Tibial nerve (tissue), 4 donors: ENCODE measurements around the gene VTI1A. TPM values are rescaled to one million over a fixed set of nuclear protein-coding genes. Genes with fewer than 3 reads are reported as not detected.
A peak's percentile ranks its signal among the peaks of the same experiment; 100 is the strongest.

Source experiments
- DNase-seq, 2 donors: peaks; one replicate each; pipeline ENCODE4 v3.0.0-alpha.2; 2019; ENCODE audit warnings: low spot score in 2 of 2
- H3K27ac ChIP-seq, 4 donors: fragments of 200-600 bp; sonication (generic) in 3 of 4; one replicate each; pipeline ENCODE4 v1.5.1; 2017 to 2019; ENCODE audit warnings: mild to moderate bottlenecking in 1 of 4
- H3K27me3 ChIP-seq, 2 donors: fragments of 200-600 bp; sonication (generic) in 1 of 2; one replicate each; pipeline versions ENCODE4 v1.5.1 to v1.6.0; 2017 to 2019
- H3K36me3 ChIP-seq, 3 donors: fragments of 200-600 bp; sonication (generic); one replicate each; pipeline ENCODE4 v1.5.1; 2018 to 2019
- H3K4me1 ChIP-seq, 4 donors: fragments of 200-600 bp; sonication (generic) in 3 of 4; one replicate each; pipeline ENCODE4 v1.5.1; 2017 to 2019
- H3K4me3 ChIP-seq, 4 donors: fragments of 200-600 bp; sonication (generic) in 3 of 4; one replicate each; pipeline ENCODE4 v1.5.1; 2017 to 2019; ENCODE audit warnings: mild to moderate bottlenecking in 1 of 4, moderate library complexity in 1 of 4
- H3K9me3 ChIP-seq, 4 donors: fragments of 200-600 bp; sonication (generic) in 3 of 4; one replicate each; pipeline ENCODE4 v1.5.1; 2017 to 2019
- CTCF ChIP-seq, 5 experiments: fragments of 200-600 bp in 3 of 5; fragments of 450-650 bp in 2 of 5; sonication (generic) in 3 of 5; IDR thresholded peaks; one replicate each; pipeline ENCODE4 v1.5.1; 2016 to 2019; ENCODE audit warnings: antibody characterized with exemption in 5 of 5, mild to moderate bottlenecking in 3 of 5, moderate library complexity in 2 of 5
- EP300 ChIP-seq, 2 donors: sonication (generic); formaldehyde crosslinking; IDR thresholded peaks; one replicate each; pipeline ENCODE4 v1.6.1; 2017; ENCODE audit warnings: antibody characterized with exemption in 2 of 2, mild to moderate bottlenecking in 1 of 2
- POLR2A ChIP-seq, 2 donors: fragments of 450-650 bp; IDR thresholded peaks; one replicate each; pipeline ENCODE4 v1.6.1; 2017; ENCODE audit warnings: antibody characterized with exemption in 2 of 2, mild to moderate bottlenecking in 2 of 2, moderate library complexity in 2 of 2
- WGBS, 2 donors: methylation state at CpG; one replicate each; pipeline ENCODE4 v1.1.5; 2018; 5-methylcytosine and 5-hydroxymethylcytosine counted together
- total RNA-seq, 4 donors: library from RNA; depleted of rRNA; stranded (reverse); fragments of >200 nt; gene quantifications; one replicate each; pipeline ENCODE4 v1.1.0, GENCODE V29; 2016

Gene VTI1A
- total RNA-seq, 4 donors from 2014 or later: 96.5 to 253 (median 127) TPM

- DNase-seq: no peak
- Histone ChIP-seq H3K36me3 (no peaks in the 10 kb centered on the region), H3K9me3 (no peaks in the 10 kb centered on the region), H3K4me1 (no peaks in the 10 kb centered on the region), H3K27me3 (no peaks in the 10 kb centered on the region), H3K27ac (no peak overlapping the region), H3K4me3 (no peak overlapping the region)
- TF ChIP-seq EP300 (IDR thresholded peaks at IDR 0.05) (no peak), CTCF (IDR thresholded peaks at IDR 0.05) (no peak), POLR2A (IDR thresholded peaks at IDR 0.05) (no peak)
- 79 to 82% methylated on average over 3 of the region's 3 CpGs for WGBS, 2 donors
Observed at GRCh38 chr10:112525200-112525599, 78.2 kb downstream of the VTI1A start.

- 88 to 93% methylated on average over 3 of the region's 3 CpGs for WGBS, 2 donors
- TF ChIP-seq EP300 (IDR thresholded peaks at IDR 0.05): no peak
- no peak for TF ChIP-seq CTCF (IDR thresholded peaks at IDR 0.05)
- TF ChIP-seq POLR2A (IDR thresholded peaks at IDR 0.05): no peak
- no peak for DNase-seq
Observed at GRCh38 chr10:112526139-112526538, 79.1 kb downstream of the VTI1A start.

GRCh38 chr10:112526906-112527305, 79.9 kb downstream of the VTI1A start:
- TF ChIP-seq POLR2A (IDR thresholded peaks at IDR 0.05) (no peak), CTCF (IDR thresholded peaks at IDR 0.05) (peak in 1 of 5 experiments; percentile 5)
- no peaks in the 10 kb centered on the region for H3K9me3 ChIP-seq

More at GRCh38 chr10:112526139-112526538, 79.1 kb downstream of the VTI1A start:
- Histone ChIP-seq H3K9me3 (no peaks in the 10 kb centered on the region), H3K4me1 (no peaks in the 10 kb centered on the region), H3K4me3 (no peak overlapping the region), H3K27me3 (no peaks in the 10 kb centered on the region), H3K27ac (no peak overlapping the region), H3K36me3 (no peaks in the 10 kb centered on the region)

GRCh38 chr10:112528235-112528634, 81.2 kb downstream of the VTI1A start:
- no peaks in the 10 kb centered on the region for H3K9me3 ChIP-seq
- H3K27me3 ChIP-seq: no peaks in the 10 kb centered on the region
- no peaks in the 10 kb centered on the region for H3K4me1 ChIP-seq
- H3K4me3 ChIP-seq: no peak overlapping the region
- TF ChIP-seq CTCF (IDR thresholded peaks at IDR 0.05): no peak
- no peak for TF ChIP-seq EP300 (IDR thresholded peaks at IDR 0.05)
- TF ChIP-seq POLR2A (IDR thresholded peaks at IDR 0.05): no peak
- H3K27ac ChIP-seq: no peak overlapping the region
- 69 to 89% methylated on average over 1 of the region's 1 CpG for WGBS, 2 donors
- no peaks in the 10 kb centered on the region for H3K36me3 ChIP-seq
- no peak for DNase-seq

More at GRCh38 chr10:112526906-112527305, 79.9 kb downstream of the VTI1A start:
- Histone ChIP-seq H3K27me3 (no peaks in the 10 kb centered on the region), H3K36me3 (no peaks in the 10 kb centered on the region), H3K4me1 (no peaks in the 10 kb centered on the region), H3K27ac (no peak overlapping the region), H3K4me3 (peak overlapping the region in 1 of 4 donors; percentile 25)
- 44 to 59% methylated on average over 10 of the region's 10 CpGs for WGBS, 2 donors
- no peak for DNase-seq

- H3K4me3 ChIP-seq: peak overlapping the region in 2 of 4 donors; percentile 14 to 19
- WGBS, 2 donors: 66 to 75% methylated on average over 6 of the region's 6 CpGs
Observed at GRCh38 chr10:112531421-112531820, 84.4 kb downstream of the VTI1A start.

More at GRCh38 chr10:112531421-112531820, 84.4 kb downstream of the VTI1A start:
- H3K27me3 ChIP-seq: no peaks in the 10 kb centered on the region
- H3K36me3 ChIP-seq: no peaks in the 10 kb centered on the region
- peak overlapping the region in 1 of 4 donors; percentile 32 for H3K27ac ChIP-seq
- peaks cover 0 to 11% (median 0%) of the 10 kb centered on the region in 4 donors for H3K4me1 ChIP-seq
- no peak for TF ChIP-seq EP300 (IDR thresholded peaks at IDR 0.05)
- no peak for TF ChIP-seq CTCF (IDR thresholded peaks at IDR 0.05)
- no peak for TF ChIP-seq POLR2A (IDR thresholded peaks at IDR 0.05)
- no peaks in the 10 kb centered on the region for H3K9me3 ChIP-seq
- DNase-seq: no peak
